Measurements from ENCODE around the gene RELB. TPM values are rescaled to one million over a fixed set of nuclear protein-coding genes. Genes with fewer than 3 reads are reported as not detected.

The RELB gene
- total and polyA plus RNA-seq, 3 donors from 2014 or later = 9.1 to 10.1 (median 9.7) TPM

GRCh38 chr19:45086480-45086879, 85.2 kb downstream of the RELB start:
- no peak for TF ChIP-seq CTCF (IDR thresholded peaks at IDR 0.05)
- no peak for TF ChIP-seq POLR2A (IDR thresholded peaks at IDR 0.05)
- no peaks in the 10 kb centered on the region for H3K9me3 ChIP-seq
- DNase-seq = no peak
- intact Hi-C loops (cut with DNase I; ENCODE audit: low total_unique reads) = no loop called here
- peaks cover 7% of the 10 kb centered on the region for H3K4me1 ChIP-seq
- no peaks in the 10 kb centered on the region for H3K27me3 ChIP-seq
- no peaks in the 10 kb centered on the region for H3K36me3 ChIP-seq (ENCODE audit: low read depth, missing control alignments)
- 92 to 93% methylated on average over 4 of the region's 4 CpGs for WGBS, 2 donors
- H3K4me3 ChIP-seq = no peak overlapping the region
- H3K27ac ChIP-seq = no peak overlapping the region

- no peak overlapping the region for H3K4me3 ChIP-seq
- intact Hi-C loops (cut with DNase I; ENCODE audit: low total_unique reads) = no loop called here
- DNase-seq = no peak
- H3K36me3 ChIP-seq (ENCODE audit: low read depth, missing control alignments) = no peaks in the 10 kb centered on the region
- no peaks in the 10 kb centered on the region for H3K9me3 ChIP-seq
- H3K27ac ChIP-seq = no peak overlapping the region
- no peaks in the 10 kb centered on the region for H3K27me3 ChIP-seq
- WGBS, 2 donors = 73 to 79% methylated on average over 11 of the region's 11 CpGs
- TF ChIP-seq POLR2A (IDR thresholded peaks at IDR 0.05) (no peak), CTCF (IDR thresholded peaks at IDR 0.05) (no peak)
- peaks cover 7% of the 10 kb centered on the region for H3K4me1 ChIP-seq
These were observed 86.3 kb downstream of the RELB start for GRCh38 chr19:45087531-45087930.

Small RNA genes within 50 kb of the gene (small RNA-seq; reads per million reads assigned to genes)
- 0 reads per million in 2 donors for gene RNU6-611P

Other genes starting within 250 kb of the RELB start
- gene CBLC, start 223.6 kb upstream of the RELB start, total RNA-seq = 1 to 10 TPM; 4.9 to 6.9 TPM
- 1.9 TPM for gene CBLC, start 223.6 kb upstream of the RELB start, polyA plus RNA-seq (ENCODE audit: insufficient read depth, low read depth, low replicate concordance)
- 100 to 1,000 TPM in 1 of 2 donors, 10 to 100 TPM in 1; 67.8 to 128 TPM for gene BCAM, start 192.4 kb upstream of the RELB start, total RNA-seq
- gene BCAM, start 192.4 kb upstream of the RELB start, polyA plus RNA-seq (ENCODE audit: insufficient read depth, low read depth, low replicate concordance) = 113 TPM
- gene NECTIN2, start 155.2 kb upstream of the RELB start, total RNA-seq = 100 to 1,000 TPM; 268 to 278 TPM
- 158 TPM for gene NECTIN2, start 155.2 kb upstream of the RELB start, polyA plus RNA-seq (ENCODE audit: insufficient read depth, low read depth, low replicate concordance)
- gene TOMM40, start 110.2 kb upstream of the RELB start, total RNA-seq = 10 to 100 TPM; 54.7 to 67.3 TPM
- gene TOMM40, start 110.2 kb upstream of the RELB start, polyA plus RNA-seq (ENCODE audit: insufficient read depth, low read depth, low replicate concordance) = 43.1 TPM
- 100 to 1,000 TPM; 215 to 494 TPM for gene APOE, start 95.7 kb upstream of the RELB start, total RNA-seq
- 185 TPM for gene APOE, start 95.7 kb upstream of the RELB start, polyA plus RNA-seq (ENCODE audit: insufficient read depth, low read depth, low replicate concordance)
- gene APOC1, start 86.9 kb upstream of the RELB start, total RNA-seq = 10 to 100 TPM in 1 of 2 donors, 1 to 10 TPM in 1; 9.4 to 43.9 TPM
- gene APOC1, start 86.9 kb upstream of the RELB start, polyA plus RNA-seq (ENCODE audit: insufficient read depth, low read depth, low replicate concordance) = 42.9 TPM
- gene APOC4, start 59.2 kb upstream of the RELB start, total RNA-seq = not detected
- gene APOC4, start 59.2 kb upstream of the RELB start, polyA plus RNA-seq (ENCODE audit: insufficient read depth, low read depth, low replicate concordance) = not detected
- 1 to 10 TPM; 1.1 to 1.2 TPM for gene APOC2, start 55.4 kb upstream of the RELB start, total RNA-seq
- gene APOC2, start 55.4 kb upstream of the RELB start, polyA plus RNA-seq (ENCODE audit: insufficient read depth, low read depth, low replicate concordance) = 2.9 TPM
- 100 to 1,000 TPM; 198 to 204 TPM for gene CLPTM1, start 46.1 kb upstream of the RELB start, total RNA-seq
- 179 TPM for gene CLPTM1, start 46.1 kb upstream of the RELB start, polyA plus RNA-seq (ENCODE audit: insufficient read depth, low read depth, low replicate concordance)
- 100 to 1,000 TPM; 113 to 132 TPM for gene CLASRP, start 37.6 kb downstream of the RELB start, total RNA-seq
- gene CLASRP, start 37.6 kb downstream of the RELB start, polyA plus RNA-seq (ENCODE audit: insufficient read depth, low read depth, low replicate concordance) = 76.1 TPM
- gene ZNF296, start 75.0 kb downstream of the RELB start, total RNA-seq = 1 to 10 TPM; 5.8 to 6.7 TPM
- 3.0 TPM for gene ZNF296, start 75.0 kb downstream of the RELB start, polyA plus RNA-seq (ENCODE audit: insufficient read depth, low read depth, low replicate concordance)
- 10 to 100 TPM in 1 of 2 donors, 1 to 10 TPM in 1; 7.6 to 13.5 TPM for gene GEMIN7, start 77.8 kb downstream of the RELB start, total RNA-seq
- 9.7 TPM for gene GEMIN7, start 77.8 kb downstream of the RELB start, polyA plus RNA-seq (ENCODE audit: insufficient read depth, low read depth, low replicate concordance)
- gene PPP1R37, start 91.7 kb downstream of the RELB start, total RNA-seq = 10 to 100 TPM; 82.5 to 83.0 TPM
- gene PPP1R37, start 91.7 kb downstream of the RELB start, polyA plus RNA-seq (ENCODE audit: insufficient read depth, low read depth, low replicate concordance) = 28.5 TPM
- 1 to 10 TPM; 1.3 to 4.2 TPM for gene NKPD1, start 159.5 kb downstream of the RELB start, total RNA-seq
- 1.0 TPM for gene NKPD1, start 159.5 kb downstream of the RELB start, polyA plus RNA-seq (ENCODE audit: insufficient read depth, low read depth, low replicate concordance)
- gene TRAPPC6A, start 176.8 kb downstream of the RELB start, total RNA-seq = 10 to 100 TPM; 38.7 to 42.8 TPM
- gene TRAPPC6A, start 176.8 kb downstream of the RELB start, polyA plus RNA-seq (ENCODE audit: insufficient read depth, low read depth, low replicate concordance) = 37.0 TPM
- gene BLOC1S3, start 177.3 kb downstream of the RELB start, total RNA-seq = 10 to 100 TPM; 38.2 to 43.7 TPM
- gene BLOC1S3, start 177.3 kb downstream of the RELB start, polyA plus RNA-seq (ENCODE audit: insufficient read depth, low read depth, low replicate concordance) = 14.1 TPM
- 10 to 100 TPM; 29.5 to 30.2 TPM for gene EXOC3L2, start 243.9 kb downstream of the RELB start, total RNA-seq
- gene EXOC3L2, start 243.9 kb downstream of the RELB start, polyA plus RNA-seq (ENCODE audit: insufficient read depth, low read depth, low replicate concordance) = 7.4 TPM
- gene MARK4, start 249.8 kb downstream of the RELB start, total RNA-seq = 100 to 1,000 TPM; 197 to 200 TPM
- gene MARK4, start 249.8 kb downstream of the RELB start, polyA plus RNA-seq (ENCODE audit: insufficient read depth, low read depth, low replicate concordance) = 114 TPM